Measurements from ENCODE around the gene DYNC1I2.

GRCh38 chr2:171778515-171778914 is 91.2 kb downstream of the DYNC1I2 start:
- TF ChIP-seq POLR2AphosphoS5 (IDR thresholded peaks at IDR 0.05) (no peak), CTCF (IDR thresholded peaks at IDR 0.05) (no peak), EP300 (IDR thresholded peaks at IDR 0.05; ENCODE audit: low read depth) (no peak), POLR2A (IDR thresholded peaks at IDR 0.05) (no peak)

All from transverse colon (tissue), 4 donors.